Loucy (cell line): ENCODE data around the gene OSBPL1A.

Experiments
- H2AFZ ChIP-seq: fragments of 200-600 bp; sonication (generic); 2 replicates; pipeline ENCODE4 v1.6.0; 2016; ENCODE audit warnings: antibody characterized with exemption, mild to moderate bottlenecking, low read length, moderate library complexity
- H3F3A ChIP-seq: fragments of 200-600 bp; 2 replicates; pipeline ENCODE4 v1.6.0; 2016; ENCODE audit warnings: antibody characterized with exemption, low read depth, mild to moderate bottlenecking
- H3K27me3 ChIP-seq: fragments of 200-600 bp; sonication (generic); 2 replicates; pipeline ENCODE4 v1.6.1; 2014; ENCODE audit warnings: low read length, mild to moderate bottlenecking; ENCODE audit not compliant: insufficient read depth, poor library complexity, severe bottlenecking
- H3K36me3 ChIP-seq: fragments of 200-600 bp; sonication (generic); 2 replicates; pipeline ENCODE4 v1.6.1; 2016; ENCODE audit warnings: low read length; ENCODE audit not compliant: insufficient read depth
- H3K4me1 ChIP-seq: fragments of 200-600 bp; sonication (generic); 2 replicates; pipeline ENCODE4 v1.5.1; 2014; ENCODE audit warnings: low read length, mild to moderate bottlenecking; ENCODE audit not compliant: insufficient read depth, poor library complexity, severe bottlenecking
- H3K4me2 ChIP-seq: fragments of 200-600 bp; sonication (generic); 2 replicates; pipeline ENCODE4 v1.6.0; 2014; ENCODE audit warnings: antibody characterized with exemption, low read length, low read depth, mild to moderate bottlenecking; ENCODE audit not compliant: poor library complexity, severe bottlenecking
- H3K4me3 ChIP-seq: fragments of 200-600 bp; sonication (generic); 2 replicates; pipeline ENCODE4 v1.5.1; 2014; ENCODE audit warnings: low read length, mild to moderate bottlenecking, mixed read lengths; ENCODE audit not compliant: poor library complexity, severe bottlenecking
- H3K79me2 ChIP-seq: fragments of 200-600 bp; sonication (generic); 2 replicates; pipeline ENCODE4 v1.6.1; 2014; ENCODE audit warnings: low read length; ENCODE audit not compliant: insufficient read depth
- H3K9ac ChIP-seq: fragments of 200-600 bp; sonication (generic); 2 replicates; pipeline ENCODE4 v1.6.0; 2014; ENCODE audit warnings: mild to moderate bottlenecking, low read depth, low read length, moderate library complexity; ENCODE audit not compliant: poor library complexity, severe bottlenecking
- H3K9me2 ChIP-seq: fragments of 200-600 bp; sonication (generic); replicated peaks from 2 replicates; pipeline ENCODE4 v1.6.1; 2016; ENCODE audit warnings: low read depth, low read length, mixed read lengths
- H3K9me3 ChIP-seq: fragments of 200-600 bp; sonication (generic); 2 replicates; pipeline ENCODE4 v1.6.1; 2014; ENCODE audit warnings: mild to moderate bottlenecking, antibody characterized with exemption, low read length, low read depth; ENCODE audit not compliant: insufficient read depth
- H4K20me1 ChIP-seq: fragments of 200-600 bp; sonication (generic); 2 replicates; pipeline ENCODE4 v1.6.0; 2014; ENCODE audit warnings: antibody characterized with exemption, low read length, mild to moderate bottlenecking; ENCODE audit not compliant: insufficient read depth, poor library complexity, severe bottlenecking
- EZH2phosphoT487 ChIP-seq: fragments of 200-600 bp; IDR thresholded peaks from 2 replicates; pipeline ENCODE4 v1.6.1; 2018; ENCODE audit warnings: antibody characterized with exemption, mild to moderate bottlenecking, moderate library complexity, borderline replicate concordance
- TF ChIP-seq, protein P1 (sequence below): fragments of 200-600 bp; sonication (generic); conservative IDR thresholded peaks from 2 replicates; pipeline ENCODE4 v1.5.1; 2014; ENCODE audit warnings: mild to moderate bottlenecking, antibody characterized with exemption, low read length

The OSBPL1A gene

GRCh38 chr18:24370120-24370519, 27.5 kb downstream of the OSBPL1A start:
- Histone ChIP-seq H3K36me3 (peaks cover 15% of the 10 kb centered on the region; the same call in 1 of the 2 replicates), H3F3A (no peaks in the 10 kb centered on the region), H3K4me1 (peaks cover 8% of the 10 kb centered on the region), H3K9me2 (no peaks in the 10 kb centered on the region), H3K9me3 (no peaks in the 10 kb centered on the region), H3K27me3 (no peaks in the 10 kb centered on the region), H3K9ac (no peak overlapping the region), H3K4me3 (no peak overlapping the region), H3K4me2 (no peak overlapping the region), H2AFZ (no peak overlapping the region), H3K79me2 (no peaks in the 10 kb centered on the region), H4K20me1 (no peaks in the 10 kb centered on the region)
- TF ChIP-seq, protein P1, sequence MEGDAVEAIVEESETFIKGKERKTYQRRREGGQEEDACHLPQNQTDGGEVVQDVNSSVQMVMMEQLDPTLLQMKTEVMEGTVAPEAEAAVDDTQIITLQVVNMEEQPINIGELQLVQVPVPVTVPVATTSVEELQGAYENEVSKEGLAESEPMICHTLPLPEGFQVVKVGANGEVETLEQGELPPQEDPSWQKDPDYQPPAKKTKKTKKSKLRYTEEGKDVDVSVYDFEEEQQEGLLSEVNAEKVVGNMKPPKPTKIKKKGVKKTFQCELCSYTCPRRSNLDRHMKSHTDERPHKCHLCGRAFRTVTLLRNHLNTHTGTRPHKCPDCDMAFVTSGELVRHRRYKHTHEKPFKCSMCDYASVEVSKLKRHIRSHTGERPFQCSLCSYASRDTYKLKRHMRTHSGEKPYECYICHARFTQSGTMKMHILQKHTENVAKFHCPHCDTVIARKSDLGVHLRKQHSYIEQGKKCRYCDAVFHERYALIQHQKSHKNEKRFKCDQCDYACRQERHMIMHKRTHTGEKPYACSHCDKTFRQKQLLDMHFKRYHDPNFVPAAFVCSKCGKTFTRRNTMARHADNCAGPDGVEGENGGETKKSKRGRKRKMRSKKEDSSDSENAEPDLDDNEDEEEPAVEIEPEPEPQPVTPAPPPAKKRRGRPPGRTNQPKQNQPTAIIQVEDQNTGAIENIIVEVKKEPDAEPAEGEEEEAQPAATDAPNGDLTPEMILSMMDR: no peak
- no peak for TF ChIP-seq EZH2phosphoT487

GRCh38 chr18:24369426-24369825, 28.2 kb downstream of the OSBPL1A start:
- H3K9ac ChIP-seq: no peak overlapping the region
- no peaks in the 10 kb centered on the region for H4K20me1 ChIP-seq
- H3K9me2 ChIP-seq: no peaks in the 10 kb centered on the region
- TF ChIP-seq EZH2phosphoT487: no peak
- TF ChIP-seq, protein P1: no peak
- peaks cover 15% of the 10 kb centered on the region; the same call in 1 of the 2 replicates for H3K36me3 ChIP-seq
- H3F3A ChIP-seq: no peaks in the 10 kb centered on the region
- H3K79me2 ChIP-seq: no peaks in the 10 kb centered on the region
- no peak overlapping the region for H3K4me2 ChIP-seq
- H3K4me3 ChIP-seq: no peak overlapping the region
- peaks cover 8% of the 10 kb centered on the region for H3K4me1 ChIP-seq
- no peaks in the 10 kb centered on the region for H3K27me3 ChIP-seq
- no peaks in the 10 kb centered on the region for H3K9me3 ChIP-seq
- H2AFZ ChIP-seq: no peak overlapping the region

GRCh38 chr18:24368749-24369148, 28.9 kb downstream of the OSBPL1A start:
- Histone ChIP-seq H3K9ac (no peak overlapping the region), H3K27me3 (no peaks in the 10 kb centered on the region), H2AFZ (no peak overlapping the region), H3F3A (no peaks in the 10 kb centered on the region), H3K4me3 (no peak overlapping the region), H4K20me1 (no peaks in the 10 kb centered on the region), H3K79me2 (no peaks in the 10 kb centered on the region), H3K9me3 (no peaks in the 10 kb centered on the region), H3K4me1 (peaks cover 8% of the 10 kb centered on the region), H3K9me2 (no peaks in the 10 kb centered on the region), H3K36me3 (peaks cover 19% of the 10 kb centered on the region; the same call in 1 of the 2 replicates), H3K4me2 (no peak overlapping the region)
- TF ChIP-seq, protein P1: no peak
- TF ChIP-seq EZH2phosphoT487: no peak
